ENCODE data around the gene RNF138.

DNA sequence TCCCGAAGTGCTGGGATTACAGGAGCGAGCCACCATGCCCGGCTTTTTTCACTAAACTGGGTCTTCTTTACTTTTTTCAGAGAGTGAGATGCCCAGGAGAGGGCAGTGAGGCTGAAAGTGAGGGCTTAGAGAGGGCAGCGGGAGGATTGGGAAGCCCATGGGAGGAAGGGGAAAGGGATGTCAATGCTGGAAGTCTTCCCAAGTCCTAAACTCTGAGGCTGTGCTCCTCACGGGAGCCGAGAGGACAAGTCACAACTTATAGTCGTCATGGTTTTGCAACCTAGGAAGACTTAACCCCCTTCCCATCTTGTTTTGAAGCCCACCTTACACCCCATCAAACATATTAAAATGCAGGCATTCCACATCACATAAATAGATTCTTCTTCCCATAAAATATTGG lies 83.0 kb downstream of the RNF138 start:
- TF ChIP-seq, protein P1, sequence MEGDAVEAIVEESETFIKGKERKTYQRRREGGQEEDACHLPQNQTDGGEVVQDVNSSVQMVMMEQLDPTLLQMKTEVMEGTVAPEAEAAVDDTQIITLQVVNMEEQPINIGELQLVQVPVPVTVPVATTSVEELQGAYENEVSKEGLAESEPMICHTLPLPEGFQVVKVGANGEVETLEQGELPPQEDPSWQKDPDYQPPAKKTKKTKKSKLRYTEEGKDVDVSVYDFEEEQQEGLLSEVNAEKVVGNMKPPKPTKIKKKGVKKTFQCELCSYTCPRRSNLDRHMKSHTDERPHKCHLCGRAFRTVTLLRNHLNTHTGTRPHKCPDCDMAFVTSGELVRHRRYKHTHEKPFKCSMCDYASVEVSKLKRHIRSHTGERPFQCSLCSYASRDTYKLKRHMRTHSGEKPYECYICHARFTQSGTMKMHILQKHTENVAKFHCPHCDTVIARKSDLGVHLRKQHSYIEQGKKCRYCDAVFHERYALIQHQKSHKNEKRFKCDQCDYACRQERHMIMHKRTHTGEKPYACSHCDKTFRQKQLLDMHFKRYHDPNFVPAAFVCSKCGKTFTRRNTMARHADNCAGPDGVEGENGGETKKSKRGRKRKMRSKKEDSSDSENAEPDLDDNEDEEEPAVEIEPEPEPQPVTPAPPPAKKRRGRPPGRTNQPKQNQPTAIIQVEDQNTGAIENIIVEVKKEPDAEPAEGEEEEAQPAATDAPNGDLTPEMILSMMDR (IDR thresholded peaks at IDR 0.05), result no peak
- TF ChIP-seq, protein P2, sequence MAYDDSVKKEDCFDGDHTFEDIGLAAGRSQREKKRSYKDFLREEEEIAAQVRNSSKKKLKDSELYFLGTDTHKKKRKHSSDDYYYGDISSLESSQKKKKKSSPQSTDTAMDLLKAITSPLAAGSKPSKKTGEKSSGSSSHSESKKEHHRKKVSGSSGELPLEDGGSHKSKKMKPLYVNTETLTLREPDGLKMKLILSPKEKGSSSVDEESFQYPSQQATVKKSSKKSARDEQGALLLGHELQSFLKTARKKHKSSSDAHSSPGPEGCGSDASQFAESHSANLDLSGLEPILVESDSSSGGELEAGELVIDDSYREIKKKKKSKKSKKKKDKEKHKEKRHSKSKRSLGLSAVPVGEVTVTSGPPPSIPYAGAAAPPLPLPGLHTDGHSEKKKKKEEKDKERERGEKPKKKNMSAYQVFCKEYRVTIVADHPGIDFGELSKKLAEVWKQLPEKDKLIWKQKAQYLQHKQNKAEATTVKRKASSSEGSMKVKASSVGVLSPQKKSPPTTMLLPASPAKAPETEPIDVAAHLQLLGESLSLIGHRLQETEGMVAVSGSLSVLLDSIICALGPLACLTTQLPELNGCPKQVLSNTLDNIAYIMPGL (CRISPR knock-in tag; IDR thresholded peaks at IDR 0.05), result no peak
- TF ChIP-seq GABPB1 (CRISPR knock-in tag; IDR thresholded peaks at IDR 0.05) (no peak), RELA (CRISPR knock-in tag; IDR thresholded peaks at IDR 0.05; ENCODE audit: borderline replicate concordance) (no peak), NFE2L1 (CRISPR knock-in tag; IDR thresholded peaks at IDR 0.05) (no peak), ZNF263 (CRISPR knock-in tag; IDR thresholded peaks at IDR 0.05; ENCODE audit: low read depth) (no peak), NFYB (CRISPR knock-in tag; conservative IDR thresholded peaks at IDR 0.05; ENCODE audit: low read depth) (no peak), ELF4 (CRISPR knock-in tag; IDR thresholded peaks at IDR 0.05; ENCODE audit: low read depth) (no peak)
- TF ChIP-seq, protein P3, sequence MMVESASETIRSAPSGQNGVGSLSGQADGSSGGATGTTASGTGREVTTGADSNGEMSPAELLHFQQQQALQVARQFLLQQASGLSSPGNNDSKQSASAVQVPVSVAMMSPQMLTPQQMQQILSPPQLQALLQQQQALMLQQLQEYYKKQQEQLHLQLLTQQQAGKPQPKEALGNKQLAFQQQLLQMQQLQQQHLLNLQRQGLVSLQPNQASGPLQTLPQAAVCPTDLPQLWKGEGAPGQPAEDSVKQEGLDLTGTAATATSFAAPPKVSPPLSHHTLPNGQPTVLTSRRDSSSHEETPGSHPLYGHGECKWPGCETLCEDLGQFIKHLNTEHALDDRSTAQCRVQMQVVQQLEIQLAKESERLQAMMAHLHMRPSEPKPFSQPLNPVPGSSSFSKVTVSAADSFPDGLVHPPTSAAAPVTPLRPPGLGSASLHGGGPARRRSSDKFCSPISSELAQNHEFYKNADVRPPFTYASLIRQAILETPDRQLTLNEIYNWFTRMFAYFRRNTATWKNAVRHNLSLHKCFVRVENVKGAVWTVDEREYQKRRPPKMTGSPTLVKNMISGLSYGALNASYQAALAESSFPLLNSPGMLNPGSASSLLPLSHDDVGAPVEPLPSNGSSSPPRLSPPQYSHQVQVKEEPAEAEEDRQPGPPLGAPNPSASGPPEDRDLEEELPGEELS (CRISPR knock-in tag; IDR thresholded peaks at IDR 0.05), result no peak
- TF ChIP-seq, protein P4, sequence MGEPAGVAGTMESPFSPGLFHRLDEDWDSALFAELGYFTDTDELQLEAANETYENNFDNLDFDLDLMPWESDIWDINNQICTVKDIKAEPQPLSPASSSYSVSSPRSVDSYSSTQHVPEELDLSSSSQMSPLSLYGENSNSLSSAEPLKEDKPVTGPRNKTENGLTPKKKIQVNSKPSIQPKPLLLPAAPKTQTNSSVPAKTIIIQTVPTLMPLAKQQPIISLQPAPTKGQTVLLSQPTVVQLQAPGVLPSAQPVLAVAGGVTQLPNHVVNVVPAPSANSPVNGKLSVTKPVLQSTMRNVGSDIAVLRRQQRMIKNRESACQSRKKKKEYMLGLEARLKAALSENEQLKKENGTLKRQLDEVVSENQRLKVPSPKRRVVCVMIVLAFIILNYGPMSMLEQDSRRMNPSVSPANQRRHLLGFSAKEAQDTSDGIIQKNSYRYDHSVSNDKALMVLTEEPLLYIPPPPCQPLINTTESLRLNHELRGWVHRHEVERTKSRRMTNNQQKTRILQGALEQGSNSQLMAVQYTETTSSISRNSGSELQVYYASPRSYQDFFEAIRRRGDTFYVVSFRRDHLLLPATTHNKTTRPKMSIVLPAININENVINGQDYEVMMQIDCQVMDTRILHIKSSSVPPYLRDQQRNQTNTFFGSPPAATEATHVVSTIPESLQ (CRISPR knock-in tag; IDR thresholded peaks at IDR 0.05), result no peak
